ENCODE results near the gene NLGN1.

- no peak for TF ChIP-seq POLR2AphosphoS5 (IDR thresholded peaks at IDR 0.05; ENCODE audit: low read depth, low read length)
- TF ChIP-seq REST (IDR thresholded peaks at IDR 0.05; ENCODE audit: insufficient read depth in 1 of 2, low read depth in 2 of 2, low read length in 2 of 2), result no peak
- TF ChIP-seq TAF1 (IDR thresholded peaks at IDR 0.05; ENCODE audit: borderline replicate concordance, insufficient read depth, low read length), result no peak
- TF ChIP-seq SIN3A (IDR thresholded peaks at IDR 0.05; ENCODE audit: borderline replicate concordance, insufficient read depth, low read length), result no peak
- no peak for TF ChIP-seq FOXP2 (optimal IDR thresholded peaks at IDR 0.05; ENCODE audit: borderline replicate concordance, extremely low read depth, extremely low read length, insufficient read depth)
Measured at GRCh38 chr3:173905381-173905780, 507.8 kb downstream of the NLGN1 start.
